Activated T-cell treated with anti-CD3 and anti-CD28 coated beads, Interleukin-2, amount 50 U/mL, for 72 hours (primary cell): ENCODE data around the gene PER2. TPM values are rescaled to one million over a fixed set of nuclear protein-coding genes. Genes with fewer than 3 reads are reported as not detected.

Experiments
- ATAC-seq, 2 donors: fragments of 150-1000 bp; cut with Tn5 transposase; replicated peaks in 1 of 2; 2 replicates each; pipeline ENCODE4 v1.10.0; 2021; ENCODE audit warnings: moderate library complexity in 2 of 2, mild to moderate bottlenecking in 1 of 2
- DNase-seq, 2 donors: peaks; one replicate each; pipeline ENCODE4 v3.0.0; 2021 to 2022; ENCODE audit warnings: mixed read lengths in 1 of 2
- H3K27ac Mint-ChIP-seq: one replicate; pipeline ENCODE4 v1.8.0; 2022; ENCODE audit warnings: mild to moderate bottlenecking, moderate library complexity, mixed read lengths
- H3K27me3 Mint-ChIP-seq: one replicate; pipeline ENCODE4 v1.8.0; 2022; ENCODE audit warnings: low read depth, mixed read lengths
- H3K36me3 Mint-ChIP-seq, 2 donors: one replicate each; pipeline ENCODE4 v1.8.0; 2022; ENCODE audit warnings: mixed read lengths in 2 of 2, mild to moderate bottlenecking in 1 of 2; ENCODE audit not compliant: insufficient read depth in 2 of 2
- H3K4me1 Mint-ChIP-seq: one replicate; pipeline ENCODE4 v1.8.0; 2022; ENCODE audit warnings: low read depth, mixed read lengths
- H3K4me3 Mint-ChIP-seq, 2 donors: one replicate each; pipeline ENCODE4 v1.8.0; 2022; ENCODE audit warnings: mild to moderate bottlenecking in 2 of 2, mixed read lengths in 2 of 2, moderate library complexity in 2 of 2
- H3K9me3 Mint-ChIP-seq, 2 donors: one replicate each; pipeline ENCODE4 v1.8.0; 2022; ENCODE audit warnings: mixed read lengths in 2 of 2
- total RNA-seq, 2 donors: library from RNA; stranded (reverse); gene quantifications; one replicate each; pipeline ENCODE4 v1.2.3, GENCODE V29; 2022

Gene PER2
- total RNA-seq, 2 donors from 2014 or later: 8.9 to 12.4 TPM

- no peak overlapping the region for H3K4me3 Mint-ChIP-seq
- no peaks in the 10 kb centered on the region for H3K4me1 Mint-ChIP-seq
- H3K9me3 Mint-ChIP-seq: no peaks in the 10 kb centered on the region
- no peak overlapping the region for H3K27ac Mint-ChIP-seq
- ATAC-seq (no peak), DNase-seq (no peak)
- no peaks in the 10 kb centered on the region for H3K36me3 Mint-ChIP-seq
- H3K27me3 Mint-ChIP-seq: no peaks in the 10 kb centered on the region
Observed at GRCh38 chr2:238302751-238303150, 14.3 kb upstream of the PER2 start.

DNA sequence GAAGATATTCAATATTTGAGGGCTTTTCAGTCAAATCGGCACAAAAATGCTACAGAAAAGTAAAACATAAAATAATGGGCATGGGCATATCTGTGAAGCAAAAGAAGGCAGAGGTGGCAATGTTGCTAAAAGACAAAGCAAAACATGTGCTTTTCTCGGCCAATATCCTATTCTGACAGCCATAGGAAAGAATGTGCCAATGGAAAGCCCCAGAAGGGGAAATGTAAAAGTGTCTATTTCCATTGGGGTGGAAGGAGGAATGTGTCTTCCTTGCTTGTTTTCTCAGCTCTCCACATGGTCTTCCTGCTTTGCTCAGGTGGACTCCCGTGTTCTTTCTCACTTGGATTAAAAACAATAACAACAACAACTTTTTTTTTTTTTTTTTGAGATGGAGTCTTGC is 13.7 kb upstream of the PER2 start:
- no peaks in the 10 kb centered on the region for H3K27me3 Mint-ChIP-seq
- ATAC-seq: no peak
- no peaks in the 10 kb centered on the region for H3K9me3 Mint-ChIP-seq
- H3K36me3 Mint-ChIP-seq: no peaks in the 10 kb centered on the region
- no peak overlapping the region for H3K4me3 Mint-ChIP-seq
- no peak for DNase-seq
- no peaks in the 10 kb centered on the region for H3K4me1 Mint-ChIP-seq
- H3K27ac Mint-ChIP-seq: no peak overlapping the region

GRCh38 chr2:238299803-238300202 is 11.4 kb upstream of the PER2 start:
- H3K27ac Mint-ChIP-seq: no peak overlapping the region
- H3K27me3 Mint-ChIP-seq: no peaks in the 10 kb centered on the region
- ATAC-seq (no peak), DNase-seq (no peak)
- H3K36me3 Mint-ChIP-seq: no peaks in the 10 kb centered on the region
- no peaks in the 10 kb centered on the region for H3K4me1 Mint-ChIP-seq
- no peak overlapping the region for H3K4me3 Mint-ChIP-seq
- no peaks in the 10 kb centered on the region for H3K9me3 Mint-ChIP-seq

DNA sequence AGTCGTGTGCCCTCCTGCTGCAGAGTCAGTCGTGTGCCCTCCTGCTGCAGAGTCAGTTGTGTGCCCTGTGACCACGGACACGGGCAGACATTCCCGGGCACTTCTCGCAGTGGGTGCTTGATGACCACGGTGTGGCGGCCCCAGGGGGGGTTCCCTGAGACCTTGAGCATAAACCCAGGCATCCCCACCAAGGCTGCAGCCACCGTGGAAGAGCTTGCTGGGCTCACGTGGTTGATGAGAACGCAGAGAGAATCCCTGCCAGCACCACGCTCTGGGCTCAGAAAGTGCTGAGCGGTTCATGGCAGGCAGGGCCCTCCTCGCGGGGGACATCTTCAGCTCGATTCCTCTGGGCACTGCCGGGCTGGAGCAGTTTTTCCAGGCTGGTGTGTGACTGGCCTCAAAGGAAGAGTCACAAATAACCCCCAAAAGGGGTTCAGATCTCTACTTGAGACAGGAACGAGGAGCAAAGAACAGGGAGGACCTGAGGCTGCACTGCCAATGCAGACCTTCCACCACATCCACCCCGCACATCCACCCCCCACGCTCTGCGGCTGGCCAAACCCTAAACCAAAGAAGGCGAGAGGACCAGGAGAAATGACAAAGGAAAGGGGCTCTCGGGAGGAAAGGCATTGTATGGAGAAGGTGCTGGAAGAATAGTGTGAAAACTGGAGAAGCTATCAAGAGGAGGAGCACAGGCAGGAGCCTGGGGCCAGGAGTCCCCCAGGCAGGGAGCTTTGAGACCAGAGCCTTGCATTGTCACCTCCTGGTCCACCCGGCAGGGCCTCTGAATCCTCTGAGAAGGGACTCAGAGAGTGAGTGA is 8.4 kb upstream of the PER2 start:
- Mint-ChIP-seq H3K27ac (no peak overlapping the region), H3K4me3 (no peak overlapping the region), H3K9me3 (no peaks in the 10 kb centered on the region), H3K27me3 (no peaks in the 10 kb centered on the region), H3K4me1 (no peaks in the 10 kb centered on the region), H3K36me3 (no peaks in the 10 kb centered on the region)
- DNase-seq (no peak), ATAC-seq (no peak)

DNA sequence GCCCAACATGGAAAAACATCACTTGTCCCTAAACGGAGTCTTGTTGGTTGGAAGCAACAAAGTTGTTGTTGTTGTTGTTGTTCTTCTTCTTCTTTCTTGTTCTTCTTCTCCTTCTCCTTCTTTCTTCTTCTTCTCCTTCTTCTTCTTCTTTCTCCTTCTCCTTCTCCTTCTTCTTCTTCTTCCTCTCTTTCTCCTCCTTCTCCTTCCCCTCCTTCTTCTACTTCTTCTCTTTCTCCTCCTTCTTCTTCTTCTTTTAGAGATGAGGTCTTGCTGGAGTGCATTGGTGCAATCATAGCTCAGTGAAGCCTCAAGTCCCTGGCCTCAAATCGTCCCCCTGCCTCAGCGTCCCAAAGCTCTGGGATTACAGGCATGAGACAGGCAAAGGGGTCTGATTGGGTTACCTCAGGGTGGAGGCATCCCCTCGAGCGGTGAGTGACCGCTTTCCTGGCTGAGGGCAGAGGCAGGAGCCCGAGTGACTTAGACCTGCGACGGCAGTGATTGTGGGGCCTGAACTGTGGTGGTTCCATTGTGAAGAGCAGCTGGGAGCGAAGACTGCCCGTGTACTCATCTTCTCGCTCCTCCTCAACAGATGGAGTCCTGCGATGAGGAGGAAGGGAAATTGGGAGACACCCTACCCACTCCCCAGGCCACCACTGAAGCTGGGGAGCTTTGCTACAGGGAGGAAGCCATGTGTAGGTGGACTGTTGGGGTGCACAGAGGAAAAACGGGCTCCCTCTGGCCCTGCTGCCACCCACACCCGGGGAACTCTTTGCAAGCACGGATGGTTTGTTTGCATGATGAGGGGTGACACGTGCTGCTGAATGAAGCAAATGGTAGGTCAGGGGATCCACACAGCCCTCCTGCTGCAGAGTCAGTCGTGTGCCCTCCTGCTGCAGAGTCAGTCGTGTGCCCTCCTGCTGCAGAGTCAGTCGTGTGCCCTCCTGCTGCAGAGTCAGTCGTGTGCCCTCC is 7.0 kb upstream of the PER2 start:
- H3K9me3 Mint-ChIP-seq: no peaks in the 10 kb centered on the region
- no peak overlapping the region for H3K27ac Mint-ChIP-seq
- no peaks in the 10 kb centered on the region for H3K36me3 Mint-ChIP-seq
- ATAC-seq: no peak
- H3K4me1 Mint-ChIP-seq: peaks cover 2% of the 10 kb centered on the region
- no peaks in the 10 kb centered on the region for H3K27me3 Mint-ChIP-seq
- DNase-seq: no peak
- H3K4me3 Mint-ChIP-seq: no peak overlapping the region

- Mint-ChIP-seq H3K4me3 (no peak overlapping the region), H3K4me1 (peaks cover 11% of the 10 kb centered on the region), H3K36me3 (no peaks in the 10 kb centered on the region), H3K9me3 (no peaks in the 10 kb centered on the region), H3K27me3 (no peaks in the 10 kb centered on the region), H3K27ac (no peak overlapping the region)
- no peak for DNase-seq
- no peak for ATAC-seq
Observed at GRCh38 chr2:238294393-238295143, 6.2 kb upstream of the PER2 start.

DNA sequence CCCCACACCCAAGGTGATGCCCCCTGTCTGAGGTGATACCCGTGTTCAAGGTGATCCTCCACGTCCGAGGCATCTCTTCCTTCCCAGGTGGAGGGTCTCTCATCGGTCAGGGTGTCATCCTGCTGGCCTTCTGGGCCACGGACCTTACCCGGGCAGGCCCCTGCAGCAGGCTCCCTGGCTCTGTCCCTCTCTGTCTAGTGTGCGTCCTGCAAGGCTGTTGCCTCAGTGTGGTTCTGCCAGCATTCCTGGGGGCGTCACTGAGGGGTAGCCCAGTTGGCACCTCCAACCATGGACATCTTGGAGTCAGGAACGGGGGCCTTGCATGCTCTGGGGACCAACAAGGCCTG is 5.6 kb upstream of the PER2 start:
- ATAC-seq (no peak), DNase-seq (no peak)
- no peaks in the 10 kb centered on the region for H3K9me3 Mint-ChIP-seq
- H3K27ac Mint-ChIP-seq: no peak overlapping the region
- no peak overlapping the region for H3K4me3 Mint-ChIP-seq
- H3K4me1 Mint-ChIP-seq: peaks cover 16% of the 10 kb centered on the region
- no peaks in the 10 kb centered on the region for H3K27me3 Mint-ChIP-seq
- H3K36me3 Mint-ChIP-seq: no peaks in the 10 kb centered on the region

- H3K27ac Mint-ChIP-seq: no peak overlapping the region
- H3K27me3 Mint-ChIP-seq: no peaks in the 10 kb centered on the region
- no peak for ATAC-seq
- H3K4me3 Mint-ChIP-seq: no peak overlapping the region
- DNase-seq: no peak
- no peaks in the 10 kb centered on the region for H3K9me3 Mint-ChIP-seq
- peaks cover 27% of the 10 kb centered on the region for H3K4me1 Mint-ChIP-seq
- peaks cover 0 to 1% of the 10 kb centered on the region in 2 donors for H3K36me3 Mint-ChIP-seq
Observed at GRCh38 chr2:238291550-238292281, 3.3 kb upstream of the PER2 start.

- ATAC-seq: no peak
- H3K4me1 Mint-ChIP-seq: peaks cover 35% of the 10 kb centered on the region
- H3K9me3 Mint-ChIP-seq: no peaks in the 10 kb centered on the region
- peak overlapping the region in 1 of 2 donors; percentile 90 for H3K4me3 Mint-ChIP-seq
- H3K27me3 Mint-ChIP-seq: no peaks in the 10 kb centered on the region
- H3K36me3 Mint-ChIP-seq: peaks cover 0 to 1% of the 10 kb centered on the region in 2 donors
- H3K27ac Mint-ChIP-seq: no peak overlapping the region
- DNase-seq: no peak
Observed at GRCh38 chr2:238290715-238291549, 2.5 kb upstream of the PER2 start.

GRCh38 chr2:238290091-238290509 is 1.7 kb upstream of the PER2 start:
- ATAC-seq: no peak
- Mint-ChIP-seq H3K27ac (no peak overlapping the region), H3K36me3 (peaks cover 0 to 1% of the 10 kb centered on the region in 2 donors), H3K9me3 (no peaks in the 10 kb centered on the region), H3K4me3 (peak overlapping the region; percentile 86 to 90), H3K27me3 (no peaks in the 10 kb centered on the region), H3K4me1 (peaks cover 37% of the 10 kb centered on the region)
- peak in 1 of 2 donors; percentile 15 for DNase-seq

GRCh38 chr2:238289574-238289973 is 1.2 kb upstream of the PER2 start:
- H3K4me3 Mint-ChIP-seq: peak overlapping the region; percentile 86 to 90
- no peak for DNase-seq
- peaks cover 0 to 1% of the 10 kb centered on the region in 2 donors for H3K36me3 Mint-ChIP-seq
- H3K27me3 Mint-ChIP-seq: no peaks in the 10 kb centered on the region
- ATAC-seq: no peak
- peak overlapping the region; percentile 35 for H3K27ac Mint-ChIP-seq
- H3K4me1 Mint-ChIP-seq: peaks cover 37% of the 10 kb centered on the region
- H3K9me3 Mint-ChIP-seq: no peaks in the 10 kb centered on the region
